H1 (cell line): ENCODE data around the gene HES7. TPM values are rescaled to one million over a fixed set of nuclear protein-coding genes. Genes with fewer than 3 reads are reported as not detected.

Experiments
- CTCF ChIA-PET: fragments of 300-600 bp; sonication (Branson Sonifier 250); formaldehyde crosslinking; loops from one replicate; lab custom pipeline; 2021; ENCODE audit not compliant: partially characterized antibody; lab: Charles Lee
- POLR2A ChIA-PET: fragments of 300-600 bp; sonication (Branson Sonifier 250); formaldehyde crosslinking; loops from one replicate; lab custom pipeline; 2021; ENCODE audit warnings: inconsistent platforms; ENCODE audit not compliant: partially characterized antibody; lab: Charles Lee
- DNase-seq, 2 experiments: peaks; one replicate each; pipeline versions ENCODE4 v3.0.0 to v3.0.0-alpha.2; 2010 to 2022; ENCODE audit warnings: low spot score in 2 of 2, low read depth in 1 of 2, mixed read lengths in 1 of 2
- FAIRE-seq: peaks from 2 replicates; lab custom pipeline; 2011; peaks lifted over from hg19 to GRCh38; lab: Jason Lieb, UNC
- H2AFZ ChIP-seq: 2 replicates; pipeline ENCODE4 v1.8.1; 2012; ENCODE audit warnings: low read length, inconsistent platforms
- H2AK5ac ChIP-seq: 2 replicates; pipeline ENCODE4 v1.6.1; 2013; ENCODE audit warnings: low read depth, low read length
- H2BK120ac ChIP-seq: replicated peaks from 2 replicates; pipeline ENCODE3; 2013; ENCODE audit warnings: low read depth, low read length, inconsistent platforms
- H2BK12ac ChIP-seq: 2 replicates; pipeline ENCODE4 v1.6.1; 2013; ENCODE audit warnings: low read depth, low read length
- H2BK15ac ChIP-seq: 2 replicates; pipeline ENCODE4 v1.6.1; 2013; ENCODE audit warnings: low read length
- H2BK20ac ChIP-seq: 2 replicates; pipeline ENCODE4 v1.6.1; 2013; ENCODE audit warnings: low read length
- H2BK5ac ChIP-seq: 2 replicates; pipeline ENCODE4 v1.6.1; 2013; ENCODE audit warnings: low read depth, low read length
- H3K14ac ChIP-seq: 2 replicates; pipeline ENCODE4 v1.6.1; 2013; ENCODE audit warnings: inconsistent platforms; ENCODE audit not compliant: insufficient read length
- H3K18ac ChIP-seq: 2 replicates; pipeline ENCODE4 v1.6.1; 2013; ENCODE audit warnings: low read length; ENCODE audit errors: extremely low read depth
- H3K23ac ChIP-seq: 2 replicates; pipeline ENCODE4 v1.6.1; 2013; ENCODE audit warnings: inconsistent platforms; ENCODE audit not compliant: insufficient read length
- H3K23me2 ChIP-seq: 2 replicates; pipeline ENCODE4 v1.6.1; 2013; ENCODE audit warnings: low read depth, low read length
- H3K27ac ChIP-seq: 2 replicates; pipeline ENCODE4 v1.6.1; 2011; ENCODE audit warnings: low read depth, low read length, inconsistent platforms
- H3K27me3 ChIP-seq, 4 experiments: replicated peaks in 1 of 4; 1 replicate in 1 of 4; 2 replicates in 3 of 4; pipeline versions ENCODE4 v1.6.1 to v1.8.1; 2011 to 2013; ENCODE audit warnings: low read length in 3 of 4, mild to moderate bottlenecking in 3 of 4, inconsistent platforms in 2 of 4, mixed read lengths in 2 of 4, moderate library complexity in 1 of 4; ENCODE audit not compliant: control insufficient read depth in 3 of 4, insufficient read depth in 3 of 4; ENCODE audit errors: extremely low read depth in 1 of 4
- H3K36me3 ChIP-seq, 4 experiments: 2 replicates each; pipeline versions ENCODE4 v1.6.1 to v1.8.1; 2011 to 2013; ENCODE audit warnings: mild to moderate bottlenecking in 4 of 4, low read length in 3 of 4, moderate library complexity in 2 of 4, control low read depth in 1 of 4, inconsistent platforms in 1 of 4; ENCODE audit not compliant: insufficient read depth in 4 of 4, control insufficient read depth in 2 of 4
- H3K4ac ChIP-seq: replicated peaks from 2 replicates; pipeline ENCODE3; 2013; ENCODE audit warnings: low read length, low read depth, mixed read lengths, inconsistent platforms; ENCODE audit not compliant: insufficient read length
- H3K4me1 ChIP-seq, 4 experiments: replicated peaks in 1 of 4; 1 replicate in 1 of 4; 2 replicates in 3 of 4; pipeline versions ENCODE4 v1.6.1 to v1.8.1; 2011 to 2013; ENCODE audit warnings: low read length in 3 of 4, inconsistent platforms in 2 of 4, mixed read lengths in 1 of 4; ENCODE audit not compliant: insufficient read depth in 4 of 4, control insufficient read depth in 3 of 4
- H3K4me2 ChIP-seq, 2 experiments: 2 replicates each; pipeline versions ENCODE4 v1.6.1 to v1.8.1; 2011 to 2013; ENCODE audit warnings: low read depth in 2 of 2, low read length in 2 of 2, control low read depth in 1 of 2, inconsistent platforms in 1 of 2, mild to moderate bottlenecking in 1 of 2; ENCODE audit not compliant: insufficient read depth in 1 of 2
- H3K4me3 ChIP-seq, 4 experiments: fragments of 200-600, 300-600 bp in 1 of 4; sonication (generic), shearing (Covaris generic), sonication (Bioruptor Twin) in 1 of 4; 2 replicates each; pipeline versions ENCODE4 v1.5.1 to v1.8.1; 2011 to 2016; ENCODE audit warnings: low read length in 4 of 4, low read depth in 3 of 4, control low read depth in 2 of 4, inconsistent platforms in 2 of 4, mild to moderate bottlenecking in 2 of 4, mixed read lengths in 1 of 4, moderate library complexity in 1 of 4; ENCODE audit not compliant: insufficient read depth in 2 of 4; ENCODE audit errors: extremely low read depth in 1 of 4
- H3K56ac ChIP-seq: replicated peaks from 2 replicates; pipeline ENCODE3; 2013; ENCODE audit warnings: low read depth, mild to moderate bottlenecking, mixed read lengths, low read length, inconsistent platforms; ENCODE audit not compliant: insufficient read length
- H3K79me1 ChIP-seq: 2 replicates; pipeline ENCODE4 v1.6.1; 2013; ENCODE audit warnings: low read depth, low read length, control low read depth
- H3K79me2 ChIP-seq, 2 experiments: 2 replicates each; pipeline versions ENCODE4 v1.6.1 to v1.8.1; 2012 to 2013; ENCODE audit warnings: low read length in 2 of 2, mild to moderate bottlenecking in 2 of 2, inconsistent platforms in 1 of 2; ENCODE audit not compliant: insufficient read depth in 2 of 2, control insufficient read depth in 1 of 2
- H3K9ac ChIP-seq, 4 experiments: replicated peaks in 1 of 4; 1 replicate in 1 of 4; 2 replicates in 3 of 4; pipeline versions ENCODE4 v1.6.1 to v1.8.1; 2011 to 2013; ENCODE audit warnings: low read depth in 3 of 4, low read length in 3 of 4, control low read depth in 2 of 4, mild to moderate bottlenecking in 2 of 4, moderate library complexity in 2 of 4, inconsistent platforms in 1 of 4; ENCODE audit errors: extremely low read depth in 1 of 4
- H3K9me3 ChIP-seq, 2 experiments: 2 replicates each; pipeline versions ENCODE4 v1.6.1 to v1.8.1; 2012 to 2013; ENCODE audit warnings: mild to moderate bottlenecking in 2 of 2, moderate library complexity in 2 of 2, control low read depth in 1 of 2, inconsistent platforms in 1 of 2, low read depth in 1 of 2, low read length in 1 of 2, mixed read lengths in 1 of 2; ENCODE audit not compliant: insufficient read depth in 2 of 2
- H4K20me1 ChIP-seq, 2 experiments: replicated peaks in 1 of 2; 2 replicates each; pipeline versions ENCODE3 to v1.8.1; 2011 to 2013; ENCODE audit warnings: inconsistent platforms in 2 of 2, low read length in 2 of 2, mild to moderate bottlenecking in 1 of 2; ENCODE audit not compliant: insufficient read depth in 2 of 2, control insufficient read depth in 1 of 2
- H4K5ac ChIP-seq: 2 replicates; pipeline ENCODE4 v1.6.1; 2013; ENCODE audit warnings: low read length, low read depth, mixed read lengths, inconsistent platforms; ENCODE audit not compliant: insufficient read length
- H4K8ac ChIP-seq: 2 replicates; pipeline ENCODE4 v1.8.0; 2013; ENCODE audit warnings: mild to moderate bottlenecking, moderate library complexity, low read length, inconsistent platforms; ENCODE audit not compliant: insufficient read depth; ENCODE audit errors: extremely low read depth
- H4K91ac ChIP-seq: replicated peaks from 2 replicates; pipeline ENCODE3; 2013; ENCODE audit warnings: low read length, mixed read lengths, inconsistent platforms; ENCODE audit not compliant: insufficient read length
- BACH1 ChIP-seq: IDR thresholded peaks from 2 replicates; pipeline ENCODE4 v1.6.1; 2012; ENCODE audit warnings: low read length, improper control_type of control experiment
- HDAC2 ChIP-seq, 2 experiments: fragments of 300-600 bp in 1 of 2; sonication (generic) in 1 of 2; IDR thresholded peaks; 2 replicates each; pipeline ENCODE4 v1.6.1; 2011 to 2012; ENCODE audit warnings: low read depth in 2 of 2, low read length in 2 of 2, mild to moderate bottlenecking in 2 of 2, moderate library complexity in 2 of 2, borderline replicate concordance in 1 of 2, inconsistent platforms in 1 of 2
- KDM5A ChIP-seq: fragments of 200-600 bp; IDR thresholded peaks from 2 replicates; pipeline ENCODE4 v1.7.1; 2012; ENCODE audit warnings: mild to moderate bottlenecking, low read length, inconsistent platforms, mixed read lengths
- PHF8 ChIP-seq: fragments of 200-600 bp; sonication (generic); conservative IDR thresholded peaks from 2 replicates; pipeline ENCODE4 v1.7.1; 2012; ENCODE audit warnings: low read depth, mild to moderate bottlenecking, inconsistent platforms, low read length, moderate library complexity
- POU5F1 ChIP-seq: IDR thresholded peaks from 2 replicates; pipeline ENCODE4 v1.6.1; 2011; ENCODE audit warnings: low read depth, mild to moderate bottlenecking, low read length, moderate library complexity
- RAD21 ChIP-seq, 2 experiments: IDR thresholded peaks in 1 of 2; conservative IDR thresholded peaks in 1 of 2; 2 replicates each; pipeline ENCODE4 v1.6.1; 2011; ENCODE audit warnings: low read depth in 2 of 2, low read length in 2 of 2, improper control_type of control experiment in 1 of 2, inconsistent platforms in 1 of 2, mild to moderate bottlenecking in 1 of 2, moderate library complexity in 1 of 2
- RBBP5 ChIP-seq: IDR thresholded peaks from 2 replicates; pipeline ENCODE4 v1.7.1; 2012; ENCODE audit warnings: low read depth, mild to moderate bottlenecking, inconsistent platforms, low read length, moderate library complexity, borderline replicate concordance
- TEAD4 ChIP-seq: IDR thresholded peaks from 2 replicates; pipeline ENCODE4 v1.6.1; 2012; ENCODE audit warnings: low read depth, low read length, inconsistent platforms, mixed read lengths
- YY1 ChIP-seq: IDR thresholded peaks from 2 replicates; pipeline ENCODE4 v1.6.1; 2011; ENCODE audit warnings: low read depth, mild to moderate bottlenecking, low read length
- WGBS, 2 experiments: shearing (Covaris generic) in 1 of 2; methylation state at CpG; one replicate each; pipeline versions ENCODE4 v1.1.6 to v1.1.7; 2013 to 2015; ENCODE audit warnings: low lambda C conversion rate in 2 of 2, mixed read lengths in 2 of 2, inconsistent platforms in 1 of 2, low coverage in 1 of 2, missing lambda C conversion rate in 1 of 2; ENCODE audit not compliant: insufficient replicate concordance in 2 of 2, insufficient coverage in 1 of 2, insufficient read length in 1 of 2; ENCODE audit errors: extremely low coverage in 1 of 2, missing lambda C conversion rate in 1 of 2; 5-methylcytosine and 5-hydroxymethylcytosine counted together
- polyA plus RNA-seq, 7 experiments: library from polyadenylated mRNA; depleted of rRNA in 3 of 7; stranded (reverse) in 5 of 7; unstranded in 2 of 7; fragments of >200 nt in 5 of 7; fragments of 200-250 nt in 2 of 7; gene quantifications; 1 replicate in 5 of 7; 2 replicates in 1 of 7; 4 replicates in 1 of 7; pipeline versions ENCODE4 v1.2.1 to v1.2.3, GENCODE V29; 2011 to 2013; ENCODE audit warnings: missing spikeins in 2 of 7, mixed read lengths in 2 of 7
- total RNA-seq: library from RNA; stranded (reverse); fragmentation: NEBNext Ultra II Directional; extraction: Animal tissue kit (Norgen Biotek cat#: 25700); gene quantifications from 2 replicates; pipeline ENCODE4 v1.2.1, GENCODE V29; 2021
- TF ChIP-seq, protein P1 (sequence below): IDR thresholded peaks from 2 replicates; pipeline ENCODE4 v1.6.1; 2011; ENCODE audit warnings: low read depth, mild to moderate bottlenecking, low read length; ENCODE audit not compliant: insufficient read depth

The HES7 gene
- total and polyA plus RNA-seq, 2 of the 8 experiments (the other 6 are each of a cell fraction or from before 2014, with no cell fraction given), result 0.20 to 0.32 TPM

DNA sequence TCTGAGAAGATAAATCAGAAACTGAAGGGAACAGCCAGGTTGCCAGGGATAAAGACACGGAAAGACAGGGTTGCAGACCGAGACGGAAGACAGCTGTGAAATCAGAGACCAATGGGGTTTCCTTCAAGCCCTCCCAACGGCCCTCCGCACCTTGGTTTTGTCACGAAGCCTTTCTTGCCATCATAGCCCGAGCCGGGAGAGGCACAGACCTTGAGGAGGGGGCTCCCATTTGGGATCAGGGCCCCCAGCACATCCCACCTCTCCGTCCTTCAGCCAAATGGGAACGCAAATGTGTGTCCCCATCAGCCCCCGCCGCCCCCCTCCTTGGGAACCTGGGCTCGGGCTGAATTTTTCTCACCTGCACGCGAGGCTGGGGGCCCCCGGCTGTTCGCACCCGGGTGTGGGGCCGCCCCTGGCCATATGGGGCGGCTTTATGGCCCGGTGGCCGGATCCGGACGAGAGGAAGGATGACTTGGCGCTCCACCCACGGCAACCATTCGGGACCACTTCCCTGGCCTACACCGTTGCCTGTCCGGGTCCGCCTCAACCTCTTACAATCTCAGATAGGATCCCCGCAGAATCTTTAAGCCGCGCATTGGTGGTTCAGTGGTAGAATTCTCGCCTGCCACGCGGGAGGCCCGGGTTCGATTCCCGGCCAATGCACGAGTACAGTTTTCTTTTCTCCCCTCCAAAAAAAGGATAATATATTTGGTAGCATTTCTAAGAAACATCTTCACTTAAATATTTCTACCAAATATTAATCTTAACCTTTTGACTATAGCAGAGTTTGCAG, 1.4 kb upstream of the HES7 start:
- Histone ChIP-seq H3K4me2 (peak overlapping the region; percentile 88 to 93), H3K14ac (no peak overlapping the region), H2BK12ac (no peak overlapping the region), H4K20me1 (peaks cover 3 to 5% of the 10 kb centered on the region in 2 experiments), H2BK120ac (no peak overlapping the region), H4K8ac (no peak overlapping the region), H3K4me3 (peak overlapping the region; percentile 54 to 89 (median 82)), H3K4ac (no peak overlapping the region), H3K4me1 (peaks cover 0 to 24% (median 13%) of the 10 kb centered on the region in 4 experiments; a peak in 6 of 7 replicates), H3K18ac (no peak overlapping the region), H2AFZ (no peak overlapping the region), H3K9ac (no peak overlapping the region), H2BK20ac (no peak overlapping the region), H3K23me2 (peaks cover 39% of the 10 kb centered on the region), H3K9me3 (no peaks in the 10 kb centered on the region), H3K36me3 (no peaks in the 10 kb centered on the region), H4K91ac (no peak overlapping the region), H3K56ac (no peak overlapping the region), H2AK5ac (no peak overlapping the region), H3K27me3 (peaks cover 30 to 54% (median 51%) of the 10 kb centered on the region in 4 experiments), H3K79me1 (no peaks in the 10 kb centered on the region), H3K79me2 (no peaks in the 10 kb centered on the region), H3K23ac (no peak overlapping the region), H2BK15ac (no peak overlapping the region), H4K5ac (no peak overlapping the region), H2BK5ac (no peak overlapping the region), H3K27ac (no peak overlapping the region)
- DNase-seq (peak in 1 of 2 experiments; percentile 99), FAIRE-seq (no peak)
- POLR2A ChIA-PET, result interaction anchor here (1.1 to 7.6 kb wide), 7 partner anchors 8 to 102 kb away, joined by 3 to 49 read pairs (median 14); no protein-coding TSS in a partner anchor
- WGBS, 2 experiments, result 2% methylated on average over 40 of the region's 40 CpGs; no CpG with 5 or more reads in 1 of the 2 experiments
- CTCF ChIA-PET, result interaction anchor here (1.0 to 4.3 kb wide), 10 partner anchors 8 to 65 kb away, joined by 3 to 26 read pairs (median 4); no protein-coding TSS in a partner anchor
- TF ChIP-seq BACH1, result peak; percentile 82
- no peak for TF ChIP-seq POU5F1
- TF ChIP-seq KDM5A, result no peak
- TF ChIP-seq RAD21 (IDR thresholded peaks at IDR 0.05 in 1 of 2, conservative IDR thresholded peaks at IDR 0.05 in 1 of 2; ENCODE audit: low read depth in 2 of 2, low read length in 2 of 2), result no peak
- TF ChIP-seq RBBP5, result peak; percentile 73
- TF ChIP-seq YY1, result peak; percentile 46; the same call in 1 of the 2 replicates
- TF ChIP-seq PHF8, result no peak
- TF ChIP-seq TEAD4, result peak; percentile 48
- TF ChIP-seq, protein P1, sequence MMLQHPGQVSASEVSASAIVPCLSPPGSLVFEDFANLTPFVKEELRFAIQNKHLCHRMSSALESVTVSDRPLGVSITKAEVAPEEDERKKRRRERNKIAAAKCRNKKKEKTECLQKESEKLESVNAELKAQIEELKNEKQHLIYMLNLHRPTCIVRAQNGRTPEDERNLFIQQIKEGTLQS, result no peak
- peak; percentile 12 to 83; a peak in 1 of 4 replicates for TF ChIP-seq HDAC2 (IDR thresholded peaks at IDR 0.05; ENCODE audit: borderline replicate concordance in 1 of 2, low read depth in 2 of 2, low read length in 2 of 2)
